ENCODE results near the gene SPEM2.

- TF ChIP-seq, protein P1, sequence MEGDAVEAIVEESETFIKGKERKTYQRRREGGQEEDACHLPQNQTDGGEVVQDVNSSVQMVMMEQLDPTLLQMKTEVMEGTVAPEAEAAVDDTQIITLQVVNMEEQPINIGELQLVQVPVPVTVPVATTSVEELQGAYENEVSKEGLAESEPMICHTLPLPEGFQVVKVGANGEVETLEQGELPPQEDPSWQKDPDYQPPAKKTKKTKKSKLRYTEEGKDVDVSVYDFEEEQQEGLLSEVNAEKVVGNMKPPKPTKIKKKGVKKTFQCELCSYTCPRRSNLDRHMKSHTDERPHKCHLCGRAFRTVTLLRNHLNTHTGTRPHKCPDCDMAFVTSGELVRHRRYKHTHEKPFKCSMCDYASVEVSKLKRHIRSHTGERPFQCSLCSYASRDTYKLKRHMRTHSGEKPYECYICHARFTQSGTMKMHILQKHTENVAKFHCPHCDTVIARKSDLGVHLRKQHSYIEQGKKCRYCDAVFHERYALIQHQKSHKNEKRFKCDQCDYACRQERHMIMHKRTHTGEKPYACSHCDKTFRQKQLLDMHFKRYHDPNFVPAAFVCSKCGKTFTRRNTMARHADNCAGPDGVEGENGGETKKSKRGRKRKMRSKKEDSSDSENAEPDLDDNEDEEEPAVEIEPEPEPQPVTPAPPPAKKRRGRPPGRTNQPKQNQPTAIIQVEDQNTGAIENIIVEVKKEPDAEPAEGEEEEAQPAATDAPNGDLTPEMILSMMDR (IDR thresholded peaks at IDR 0.05; ENCODE audit: poor library complexity): no peak
- TF ChIP-seq EZH2 (IDR thresholded peaks at IDR 0.05; ENCODE audit: borderline replicate concordance): no peak
- TF ChIP-seq EZH2phosphoT487 (IDR thresholded peaks at IDR 0.05; ENCODE audit: low read depth, severe bottlenecking, unreplicated experiment): no peak
These were observed at the start of gene SPEM2 for GRCh38 chr17:7425316-7425715.
